A673 (cell line): ENCODE measurements around the gene BRS3.

ENCODE experiments used
- CTCF ChIP-seq: fragments of 300-800, 200-600 bp; sonication (generic); conservative IDR thresholded peaks from 2 replicates; pipeline ENCODE4 v1.5.1; 2017; ENCODE audit warnings: low read depth, mild to moderate bottlenecking, antibody characterized with exemption, low read length, moderate library complexity, mixed read lengths
- EZH2 ChIP-seq: fragments of 200-600 bp; sonication (generic); IDR thresholded peaks from 2 replicates; pipeline ENCODE4 v1.6.1; 2017; ENCODE audit warnings: borderline replicate concordance, low read depth, mild to moderate bottlenecking, mixed read lengths, antibody characterized with exemption, low read length; ENCODE audit not compliant: poor library complexity, severe bottlenecking

- TF ChIP-seq CTCF (no peak), EZH2 (no peak)
These were observed 19.2 kb upstream of the BRS3 start for GRCh38 chrX:136468391-136469103.
